Measurements from ENCODE around the gene CERS6. TPM values are rescaled to one million over a fixed set of nuclear protein-coding genes. Genes with fewer than 3 reads are reported as not detected.
A peak's percentile ranks its signal among the peaks of the same experiment; 100 is the strongest.

CERS6 gene
- total and polyA plus RNA-seq, 11 donors = 22.1 to 78.0 (median 62.2) TPM

- Histone ChIP-seq H3K36me3 (peaks cover 0 to under 1% (median 0%) of the 10 kb centered on the region in 9 donors), H3K27ac (peak overlapping the region in 5 of 12 donors; percentile 37 to 51 (median 46))
- WGBS, 4 donors = 74 to 89% (median 84%) methylated on average over 3 to 7 of the region's 7 CpGs
These were observed 78.9 kb downstream of the CERS6 start for GRCh38 chr2:168534926-168535325.

GRCh38 chr2:168536925-168537466, 80.9 kb downstream of the CERS6 start:
- 89 to 94% (median 92%) methylated on average over 2 of the region's 2 CpGs for WGBS, 4 donors
- no peak overlapping the region for H3K27ac ChIP-seq
- H3K36me3 ChIP-seq = peaks cover 0 to 9% (median 0%) of the 10 kb centered on the region in 9 donors
- ATAC-seq (no peak), DNase-seq (no peak)
- H3K4me1 ChIP-seq = peaks cover 0 to 44% (median 15%) of the 10 kb centered on the region in 12 donors
- no peak overlapping the region for H3K4me3 ChIP-seq
- TF ChIP-seq POLR2A (IDR thresholded peaks at IDR 0.05) (no peak), CTCF (IDR thresholded peaks at IDR 0.05) (no peak)
- no peaks in the 10 kb centered on the region for H3K27me3 ChIP-seq
- intact Hi-C loops (cut with DNase I) = no loop called here
- peaks cover 0 to 20% (median 12%) of the 10 kb centered on the region in 12 donors for H3K9me3 ChIP-seq

More at GRCh38 chr2:168534926-168535325, 78.9 kb downstream of the CERS6 start:
- ATAC-seq (peak in 2 of 4 donors; percentile 31 to 54), DNase-seq (peak in 1 of 5 donors; percentile 37)
- peaks cover 0 to 7% (median 3%) of the 10 kb centered on the region in 12 donors for H3K9me3 ChIP-seq
- H3K4me3 ChIP-seq = no peak overlapping the region
- H3K4me1 ChIP-seq = peaks cover 7 to 59% (median 26%) of the 10 kb centered on the region in 12 donors
- TF ChIP-seq POLR2A (IDR thresholded peaks at IDR 0.05) (no peak), CTCF (IDR thresholded peaks at IDR 0.05) (no peak)
- intact Hi-C loops (cut with DNase I) = loop anchor here in 2 of 10 donors (5.0 kb wide), 2 partner anchors 37 to 102 kb away; no protein-coding TSS in a partner anchor
- H3K27me3 ChIP-seq = no peaks in the 10 kb centered on the region

- peak overlapping the region in 3 of 12 donors; percentile 1 to 14 (median 2) for H3K27ac ChIP-seq
- H3K4me3 ChIP-seq = no peak overlapping the region
- 93 to 98% (median 95%) methylated on average over 1 of the region's 1 CpG for WGBS, 4 donors
- ATAC-seq (no peak), DNase-seq (no peak)
- H3K4me1 ChIP-seq = peaks cover 0 to 35% (median 7%) of the 10 kb centered on the region in 12 donors
- peaks cover 0 to 20% (median 12%) of the 10 kb centered on the region in 12 donors for H3K9me3 ChIP-seq
- peaks cover 0 to 9% (median 0%) of the 10 kb centered on the region in 9 donors for H3K36me3 ChIP-seq
- intact Hi-C loops (cut with DNase I) = no loop called here
- TF ChIP-seq CTCF (IDR thresholded peaks at IDR 0.05) (no peak), POLR2A (IDR thresholded peaks at IDR 0.05) (no peak)
- H3K27me3 ChIP-seq = no peaks in the 10 kb centered on the region
These were observed 82.1 kb downstream of the CERS6 start for GRCh38 chr2:168538133-168538532.

- Histone ChIP-seq H3K36me3 (peaks cover 0 to 9% (median 0%) of the 10 kb centered on the region in 9 donors), H3K27me3 (no peaks in the 10 kb centered on the region), H3K27ac (peak overlapping the region in 3 of 12 donors; percentile 1 to 14 (median 2)), H3K4me3 (no peak overlapping the region), H3K4me1 (peaks cover 0 to 31% (median 5%) of the 10 kb centered on the region in 12 donors), H3K9me3 (peaks cover 0 to 20% (median 12%) of the 10 kb centered on the region in 12 donors)
- WGBS, 4 donors = 92 to 95% (median 94%) methylated on average over 2 of the region's 2 CpGs
- DNase-seq (no peak), ATAC-seq (peak in 2 of 4 donors; percentile 27 to 47)
- intact Hi-C loops (cut with DNase I) = no loop called here
- TF ChIP-seq CTCF (IDR thresholded peaks at IDR 0.05) (no peak), POLR2A (IDR thresholded peaks at IDR 0.05) (no peak)
These were observed 82.5 kb downstream of the CERS6 start for GRCh38 chr2:168538534-168538933.
